ENCODE measurements around the gene COL6A2. TPM values are rescaled to one million over a fixed set of nuclear protein-coding genes. Genes with fewer than 3 reads are reported as not detected.

COL6A2 gene
- total RNA-seq, 4 donors from 2014 or later = 321 to 1,200 (median 948) TPM

DNA sequence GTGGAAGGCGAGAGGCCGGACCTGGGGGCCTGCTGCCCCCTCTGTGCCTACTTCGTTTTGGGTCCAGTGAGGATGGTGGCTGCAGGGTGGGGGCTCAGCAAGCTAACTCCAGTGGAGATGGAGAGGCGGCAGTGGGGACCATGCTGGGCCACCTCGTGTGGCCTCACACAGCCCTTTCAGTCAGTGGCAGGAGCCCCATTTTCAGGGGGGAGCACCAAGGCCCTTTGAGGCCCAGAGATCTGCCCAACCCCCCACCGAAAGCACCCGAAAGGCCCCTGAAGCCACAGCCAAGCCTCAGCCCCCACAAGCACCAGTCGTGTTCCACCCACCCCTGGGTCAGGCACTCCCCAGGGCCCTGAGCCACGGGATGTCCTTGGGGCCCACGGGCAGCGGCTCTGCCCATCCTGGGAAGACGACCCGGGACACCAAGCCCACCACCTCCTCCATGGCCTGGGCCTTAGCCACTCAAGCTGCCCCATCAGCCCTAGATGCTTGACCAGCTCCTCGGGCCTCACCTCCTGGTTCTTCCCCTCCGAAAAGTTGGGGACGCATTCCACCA, 57.1 kb downstream of the COL6A2 start:
- Histone ChIP-seq H3K4me1 (peaks cover 0 to 4% of the 10 kb centered on the region in 2 donors), H3K27ac (no peak overlapping the region), H3K9me3 (no peaks in the 10 kb centered on the region), H3K36me3 (no peaks in the 10 kb centered on the region), H3K4me3 (no peak overlapping the region), H3K27me3 (no peaks in the 10 kb centered on the region)
- intact Hi-C loops (cut with DNase I; ENCODE audit: low total_unique reads) = no loop called here
- peak in 1 of 2 donors; percentile 12 for DNase-seq
- no peak for TF ChIP-seq POLR2A (IDR thresholded peaks at IDR 0.05)
- no peak for TF ChIP-seq CTCF (IDR thresholded peaks at IDR 0.05)

DNA sequence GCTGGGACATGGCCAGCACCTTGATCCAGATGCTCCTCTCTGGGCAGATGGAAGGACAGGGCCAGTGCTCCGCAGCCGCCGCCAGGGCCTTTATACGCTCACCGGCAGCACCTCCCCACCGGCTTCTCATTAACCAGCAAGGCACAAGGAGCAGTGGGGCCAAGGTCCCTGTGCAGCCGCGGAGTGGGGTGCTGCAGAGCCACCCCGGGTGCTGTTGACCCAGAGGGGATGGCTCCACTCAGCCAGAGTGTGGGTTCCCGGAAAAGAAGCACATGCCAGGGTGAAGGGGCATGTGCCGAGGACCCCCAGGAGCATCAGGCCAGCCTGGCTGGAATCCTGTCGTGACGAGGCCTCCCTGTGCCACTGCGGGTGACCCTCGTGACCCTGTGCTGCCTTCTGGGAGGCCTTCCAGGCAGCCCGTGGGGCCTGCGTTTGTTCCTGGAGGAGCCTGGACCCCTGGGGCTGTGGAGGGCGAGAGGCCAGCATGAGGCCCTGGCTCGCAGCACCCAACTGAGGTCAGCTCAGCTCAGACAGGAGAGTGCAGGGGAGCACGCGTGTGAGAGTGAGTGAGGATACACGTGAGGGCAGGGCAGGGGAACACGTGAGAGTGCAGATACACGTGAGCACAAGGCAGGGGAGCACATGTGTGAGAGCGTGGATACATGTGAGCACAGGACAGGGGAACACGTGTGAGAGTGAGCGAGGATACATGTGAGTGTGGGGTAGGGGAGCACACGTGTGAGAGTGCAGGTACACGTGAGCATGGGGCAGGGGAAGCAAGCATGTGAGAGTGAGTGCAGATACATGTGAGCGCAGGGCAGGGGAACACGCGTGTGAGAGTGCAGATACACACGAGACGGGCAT, 57.8 kb downstream of the COL6A2 start, which contains the start of gene FTCD:
Gene FTCD, minus strand, starts transcription at position 66 of the 864 bp plus-strand sequence. Its CDS starts 56 bp downstream, at position 10.
- H3K4me3 ChIP-seq = no peak within 1 kb of the TSS
- peak in 1 of 2 donors; percentile 9 for DNase-seq
- H3K36me3 ChIP-seq = no peaks in the 10 kb centered on the region
- H3K27me3 ChIP-seq = no peaks in the 10 kb centered on the region
- H3K27ac ChIP-seq = no peak within 1 kb of the TSS
- H3K4me1 ChIP-seq = peaks cover 0 to 4% of the 10 kb centered on the region in 2 donors
- intact Hi-C loops (cut with DNase I; ENCODE audit: low total_unique reads) = no loop called here
- TF ChIP-seq CTCF (IDR thresholded peaks at IDR 0.05) = no peak
- no peak for TF ChIP-seq POLR2A (IDR thresholded peaks at IDR 0.05)
- no peaks in the 10 kb centered on the region for H3K9me3 ChIP-seq

DNA sequence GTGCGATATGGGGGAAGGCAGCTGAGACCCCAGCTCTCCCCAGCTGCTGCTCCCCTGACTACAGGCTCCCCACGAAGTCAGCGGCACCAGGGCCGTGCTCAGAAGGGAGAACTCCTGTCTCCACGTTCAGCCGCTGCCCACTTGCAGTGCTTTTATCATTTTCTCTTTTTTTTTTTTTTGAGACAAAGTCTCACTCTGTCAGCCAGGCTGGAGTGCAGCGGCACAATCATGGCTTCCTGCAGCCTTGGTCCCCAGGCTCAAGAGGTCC, 58.4 kb downstream of the COL6A2 start:
- Histone ChIP-seq H3K4me3 (no peak overlapping the region), H3K9me3 (no peaks in the 10 kb centered on the region), H3K27me3 (no peaks in the 10 kb centered on the region), H3K4me1 (peaks cover 0 to 4% of the 10 kb centered on the region in 2 donors), H3K36me3 (no peaks in the 10 kb centered on the region), H3K27ac (no peak overlapping the region)
- DNase-seq = peak in 1 of 2 donors; percentile 5
- TF ChIP-seq POLR2A (IDR thresholded peaks at IDR 0.05) = no peak
- TF ChIP-seq CTCF (IDR thresholded peaks at IDR 0.05) = no peak
- intact Hi-C loops (cut with DNase I; ENCODE audit: low total_unique reads) = no loop called here

DNA sequence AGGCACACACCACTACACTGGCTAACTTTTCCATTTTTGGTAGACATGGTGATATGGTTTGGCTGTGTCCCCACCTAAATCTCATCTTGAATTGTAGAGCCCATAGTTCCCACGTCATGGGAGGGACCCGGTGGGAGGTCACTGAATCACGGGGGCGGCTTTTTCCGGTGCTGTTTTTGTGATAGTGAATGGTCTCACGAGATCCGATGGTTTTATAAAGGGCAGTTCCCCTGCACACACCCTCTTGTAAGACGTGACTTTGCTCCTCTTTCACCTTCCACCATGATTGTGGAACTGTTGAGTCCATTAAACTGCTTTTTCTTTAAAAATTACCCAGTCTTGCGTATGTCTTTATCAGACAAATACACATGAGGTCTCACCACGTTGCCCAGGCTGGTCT, 58.8 kb downstream of the COL6A2 start:
- peak in 1 of 2 donors; percentile 6 for DNase-seq
- Histone ChIP-seq H3K9me3 (no peaks in the 10 kb centered on the region), H3K4me3 (no peak overlapping the region), H3K36me3 (no peaks in the 10 kb centered on the region), H3K27me3 (no peaks in the 10 kb centered on the region), H3K4me1 (peaks cover 0 to 4% of the 10 kb centered on the region in 2 donors), H3K27ac (no peak overlapping the region)
- intact Hi-C loops (cut with DNase I; ENCODE audit: low total_unique reads) = no loop called here
- TF ChIP-seq POLR2A (IDR thresholded peaks at IDR 0.05) = no peak
- no peak for TF ChIP-seq CTCF (IDR thresholded peaks at IDR 0.05)

DNA sequence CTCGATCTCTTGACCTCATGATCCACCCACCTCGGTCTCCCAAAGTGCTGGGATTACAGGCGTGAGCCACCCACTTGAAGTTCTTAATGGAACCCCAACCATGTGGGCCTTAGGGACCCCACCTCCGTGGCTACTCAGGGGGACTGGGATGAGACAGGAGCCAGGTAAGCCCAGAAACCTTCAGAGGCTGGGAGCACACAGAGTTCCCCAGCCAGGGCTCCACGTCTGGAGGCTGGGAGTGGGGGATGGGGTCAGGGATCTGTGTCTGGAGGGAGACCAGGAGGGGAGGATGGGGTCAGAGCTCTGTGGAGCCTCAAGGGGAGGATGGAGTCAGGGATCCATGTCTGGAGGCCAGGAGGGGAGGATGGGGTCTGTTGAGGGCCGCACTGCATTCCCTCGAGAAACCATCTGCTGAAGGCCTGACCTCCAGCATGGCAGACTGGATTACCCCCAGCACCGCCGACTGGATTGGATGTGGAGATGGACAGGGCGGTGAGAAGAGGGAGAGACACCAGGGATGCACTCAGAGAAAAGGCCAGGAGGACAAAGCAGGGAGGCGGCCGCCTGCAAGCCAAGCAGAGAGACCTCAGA, 59.6 kb downstream of the COL6A2 start:
- H3K4me1 ChIP-seq = peaks cover 0 to 4% of the 10 kb centered on the region in 2 donors
- H3K27ac ChIP-seq = no peak overlapping the region
- TF ChIP-seq CTCF (IDR thresholded peaks at IDR 0.05) (no peak), POLR2A (IDR thresholded peaks at IDR 0.05) (no peak)
- H3K4me3 ChIP-seq = no peak overlapping the region
- H3K27me3 ChIP-seq = no peaks in the 10 kb centered on the region
- H3K36me3 ChIP-seq = no peaks in the 10 kb centered on the region
- DNase-seq = peak in 1 of 2 donors; percentile 9
- H3K9me3 ChIP-seq = no peaks in the 10 kb centered on the region
- intact Hi-C loops (cut with DNase I; ENCODE audit: low total_unique reads) = no loop called here

All from uterus (tissue), 4 donors.